ENCODE results near the gene FSTL5.

The FSTL5 gene

DNA sequence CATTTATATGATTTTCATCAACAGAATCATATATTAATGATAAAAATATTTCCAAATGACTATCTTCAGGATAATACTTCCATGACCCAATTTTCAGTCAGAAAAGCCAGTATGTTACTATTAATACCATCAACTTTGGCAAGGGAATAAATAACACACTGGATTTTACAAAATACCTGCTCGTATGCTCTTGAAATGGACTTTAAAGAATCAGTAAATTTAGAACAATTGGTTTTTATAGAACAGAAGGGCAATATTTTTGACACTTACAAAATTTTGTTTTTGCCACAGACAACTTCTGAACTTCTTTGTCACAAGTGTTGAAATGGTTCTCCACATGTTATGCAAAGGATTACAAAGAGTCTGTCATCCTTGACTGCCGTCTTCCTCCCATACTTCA is 700.4 kb downstream of the FSTL5 start:
- H3K9ac ChIP-seq (ENCODE audit: low read depth, low read length) = no peak overlapping the region
- H3K4me1 ChIP-seq (ENCODE audit: insufficient read depth, low read length) = no peaks in the 10 kb centered on the region

DNA sequence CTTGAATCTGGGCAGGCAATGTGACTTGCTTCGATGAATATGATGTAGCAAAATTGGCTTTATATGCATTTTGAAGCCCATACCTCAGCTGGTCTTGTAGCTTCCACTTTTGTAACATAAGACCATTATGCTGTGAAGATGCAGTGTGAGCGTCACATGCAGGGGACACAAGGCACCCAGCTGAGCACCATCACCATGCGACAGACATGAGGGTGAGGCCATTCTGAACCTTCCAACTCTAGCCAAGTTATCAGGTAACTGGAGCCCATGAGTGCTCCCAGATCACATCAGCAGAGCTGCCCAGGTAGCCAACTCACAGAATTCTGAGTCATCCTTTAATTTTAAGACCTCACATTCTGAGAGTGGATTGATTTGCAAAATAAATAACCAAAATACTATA is 705.9 kb downstream of the FSTL5 start:
- H3K27me3 ChIP-seq (ENCODE audit: insufficient read depth, low read length) = no peaks in the 10 kb centered on the region
- H3K36me3 ChIP-seq (ENCODE audit: insufficient read depth, low read depth, low read length) = no peaks in the 10 kb centered on the region
- H3K4me1 ChIP-seq (ENCODE audit: insufficient read depth, low read length) = no peaks in the 10 kb centered on the region
- no peak overlapping the region for H3K27ac ChIP-seq (ENCODE audit: low read length)
- H3K9me3 ChIP-seq (ENCODE audit: insufficient read depth, low read depth, low read length) = no peaks in the 10 kb centered on the region
- no peak overlapping the region for H3K9ac ChIP-seq (ENCODE audit: low read depth, low read length)
- H3K4me3 ChIP-seq (ENCODE audit: low read length) = no peak overlapping the region

More for the DNA sequence above, 700.4 kb downstream of the FSTL5 start:
- Histone ChIP-seq H3K27ac (ENCODE audit: low read length) (no peak overlapping the region), H3K9me3 (ENCODE audit: insufficient read depth, low read depth, low read length) (no peaks in the 10 kb centered on the region), H3K36me3 (ENCODE audit: insufficient read depth, low read depth, low read length) (no peaks in the 10 kb centered on the region), H3K4me3 (ENCODE audit: low read length) (no peak overlapping the region), H3K27me3 (ENCODE audit: insufficient read depth, low read length) (no peaks in the 10 kb centered on the region)

DNA sequence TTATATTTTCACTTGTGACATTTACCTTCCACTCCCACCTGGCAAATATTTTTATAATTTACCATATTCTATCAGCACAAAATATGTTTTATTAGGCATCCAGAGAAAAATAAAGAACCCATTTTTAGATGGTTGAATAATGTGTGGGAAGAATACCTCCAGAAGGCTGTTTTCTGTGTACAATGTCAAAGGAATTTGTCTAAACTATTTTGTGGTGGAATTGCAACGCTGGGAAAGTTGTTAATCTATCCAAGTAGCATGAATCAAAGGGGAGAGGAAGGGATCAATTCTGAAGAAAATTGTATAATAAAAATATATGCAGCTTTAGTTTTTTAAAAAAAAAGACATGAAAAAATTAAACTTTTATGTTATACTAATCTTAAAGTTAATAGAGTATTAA is 706.5 kb downstream of the FSTL5 start:
- Histone ChIP-seq H3K27ac (ENCODE audit: low read length) (no peak overlapping the region), H3K27me3 (ENCODE audit: insufficient read depth, low read length) (no peaks in the 10 kb centered on the region), H3K4me3 (ENCODE audit: low read length) (no peak overlapping the region), H3K36me3 (ENCODE audit: insufficient read depth, low read depth, low read length) (no peaks in the 10 kb centered on the region), H3K9ac (ENCODE audit: low read depth, low read length) (no peak overlapping the region), H3K4me1 (ENCODE audit: insufficient read depth, low read length) (no peaks in the 10 kb centered on the region), H3K9me3 (ENCODE audit: insufficient read depth, low read depth, low read length) (no peaks in the 10 kb centered on the region)

DNA sequence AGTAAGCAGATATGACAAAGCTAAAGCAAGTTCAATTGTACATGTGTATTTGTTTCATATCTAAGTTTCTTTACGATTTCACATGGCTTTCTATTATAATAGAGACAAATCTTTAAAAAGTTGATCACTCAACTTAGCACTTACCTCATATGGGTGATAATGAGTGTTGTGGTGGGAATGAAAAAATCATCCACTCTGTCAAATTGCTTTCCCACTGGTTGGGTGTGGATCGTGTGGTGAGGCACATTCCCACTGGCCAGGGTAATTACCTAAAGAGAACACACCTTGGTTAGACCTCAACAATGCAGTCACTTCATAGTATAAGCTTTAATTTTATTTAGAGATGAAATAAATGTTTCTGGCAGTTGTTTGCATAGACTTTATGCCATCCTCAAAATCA is 708.9 kb downstream of the FSTL5 start:
- H3K4me1 ChIP-seq (ENCODE audit: insufficient read depth, low read length) = no peaks in the 10 kb centered on the region
- no peak overlapping the region for H3K9ac ChIP-seq (ENCODE audit: low read depth, low read length)
- no peaks in the 10 kb centered on the region for H3K27me3 ChIP-seq (ENCODE audit: insufficient read depth, low read length)
- no peaks in the 10 kb centered on the region for H3K9me3 ChIP-seq (ENCODE audit: insufficient read depth, low read depth, low read length)
- H3K4me3 ChIP-seq (ENCODE audit: low read length) = no peak overlapping the region
- no peak overlapping the region for H3K27ac ChIP-seq (ENCODE audit: low read length)
- no peaks in the 10 kb centered on the region for H3K36me3 ChIP-seq (ENCODE audit: insufficient read depth, low read depth, low read length)

DNA sequence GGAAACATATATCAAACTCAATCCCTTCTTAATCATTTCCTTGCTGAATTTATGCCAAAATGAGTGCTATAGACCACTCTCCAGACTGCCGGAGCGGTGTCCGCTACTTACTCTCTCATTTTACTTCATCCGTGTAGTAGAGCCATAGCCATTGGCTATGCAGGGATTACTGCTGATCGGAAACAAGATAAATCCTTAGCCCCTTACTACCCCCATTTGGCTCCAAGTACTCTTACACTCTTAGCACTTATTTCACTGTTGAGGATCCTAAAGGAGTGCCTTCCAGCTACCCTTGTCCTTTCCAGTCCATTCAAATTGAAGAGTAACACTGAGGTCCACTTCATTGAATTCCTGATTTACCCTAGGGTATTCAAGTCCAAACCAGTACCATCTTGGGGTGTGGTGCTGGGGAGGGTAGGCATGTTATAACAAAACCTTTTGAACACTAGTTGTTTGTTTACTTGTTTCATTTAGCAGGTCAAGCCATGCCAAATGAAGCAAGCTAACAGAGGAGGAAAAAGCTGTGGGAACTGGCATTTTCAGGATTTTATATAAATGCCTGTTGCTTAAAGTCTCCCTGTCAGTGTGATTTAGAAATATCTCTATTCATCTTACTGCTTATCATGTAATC is 715.1 kb downstream of the FSTL5 start:
- Histone ChIP-seq H3K4me3 (ENCODE audit: low read length) (no peak overlapping the region), H3K4me1 (ENCODE audit: insufficient read depth, low read length) (peaks cover 8% of the 10 kb centered on the region; the same call in 1 of the 2 replicates), H3K27me3 (ENCODE audit: insufficient read depth, low read length) (no peaks in the 10 kb centered on the region), H3K36me3 (ENCODE audit: insufficient read depth, low read depth, low read length) (no peaks in the 10 kb centered on the region), H3K27ac (ENCODE audit: low read length) (no peak overlapping the region), H3K9ac (ENCODE audit: low read depth, low read length) (no peak overlapping the region), H3K9me3 (ENCODE audit: insufficient read depth, low read depth, low read length) (no peaks in the 10 kb centered on the region)

DNA sequence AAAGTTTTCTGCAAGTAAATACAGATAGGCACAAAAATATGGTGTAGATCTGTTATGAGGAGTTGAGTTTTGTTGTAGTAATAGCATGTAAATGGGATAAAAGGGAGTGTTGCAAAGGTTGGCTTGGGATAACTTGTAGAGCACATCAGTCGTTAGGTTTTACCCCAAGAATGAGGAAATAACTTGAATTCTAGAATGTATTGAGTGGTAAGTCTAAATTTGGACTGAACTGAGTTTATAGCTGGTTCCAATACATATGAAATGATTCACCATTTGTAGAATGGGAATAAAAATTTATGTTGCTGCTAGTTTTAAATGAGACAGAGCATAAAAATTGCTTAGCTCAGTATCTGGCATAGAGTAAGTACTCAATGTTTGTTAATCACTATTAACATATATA is 719.2 kb downstream of the FSTL5 start:
- peaks cover 8% of the 10 kb centered on the region; the same call in 1 of the 2 replicates for H3K4me1 ChIP-seq (ENCODE audit: insufficient read depth, low read length)
- no peaks in the 10 kb centered on the region for H3K27me3 ChIP-seq (ENCODE audit: insufficient read depth, low read length)
- H3K4me3 ChIP-seq (ENCODE audit: low read length) = no peak overlapping the region
- H3K9ac ChIP-seq (ENCODE audit: low read depth, low read length) = no peak overlapping the region
- no peaks in the 10 kb centered on the region for H3K9me3 ChIP-seq (ENCODE audit: insufficient read depth, low read depth, low read length)
- no peaks in the 10 kb centered on the region for H3K36me3 ChIP-seq (ENCODE audit: insufficient read depth, low read depth, low read length)
- no peak overlapping the region for H3K27ac ChIP-seq (ENCODE audit: low read length)

DNA sequence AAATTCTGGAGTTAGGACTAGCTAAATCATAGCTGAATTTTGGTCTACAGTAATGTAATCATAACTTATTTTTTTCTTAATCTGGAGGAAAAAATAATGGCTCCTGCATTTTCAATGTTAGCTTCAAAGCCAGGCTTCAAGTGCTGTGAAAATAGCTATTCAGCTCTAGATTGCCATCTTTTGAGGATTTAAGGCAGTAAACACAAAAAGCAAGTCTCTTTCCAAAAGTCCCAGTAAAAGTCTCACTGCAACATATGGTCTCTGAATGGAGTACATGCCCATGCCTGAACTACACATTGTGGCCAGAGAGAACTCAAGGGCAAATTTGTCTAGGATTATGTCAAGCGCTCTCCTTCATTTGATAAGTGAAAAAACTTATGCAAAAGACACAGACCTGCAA is 720.9 kb downstream of the FSTL5 start:
- no peak overlapping the region for H3K27ac ChIP-seq (ENCODE audit: low read length)
- no peaks in the 10 kb centered on the region for H3K36me3 ChIP-seq (ENCODE audit: insufficient read depth, low read depth, low read length)
- H3K9ac ChIP-seq (ENCODE audit: low read depth, low read length) = no peak overlapping the region
- no peaks in the 10 kb centered on the region for H3K9me3 ChIP-seq (ENCODE audit: insufficient read depth, low read depth, low read length)
- peaks cover 6% of the 10 kb centered on the region; the same call in 1 of the 2 replicates for H3K4me1 ChIP-seq (ENCODE audit: insufficient read depth, low read length)
- no peak overlapping the region for H3K4me3 ChIP-seq (ENCODE audit: low read length)
- H3K27me3 ChIP-seq (ENCODE audit: insufficient read depth, low read length) = no peaks in the 10 kb centered on the region

DNA sequence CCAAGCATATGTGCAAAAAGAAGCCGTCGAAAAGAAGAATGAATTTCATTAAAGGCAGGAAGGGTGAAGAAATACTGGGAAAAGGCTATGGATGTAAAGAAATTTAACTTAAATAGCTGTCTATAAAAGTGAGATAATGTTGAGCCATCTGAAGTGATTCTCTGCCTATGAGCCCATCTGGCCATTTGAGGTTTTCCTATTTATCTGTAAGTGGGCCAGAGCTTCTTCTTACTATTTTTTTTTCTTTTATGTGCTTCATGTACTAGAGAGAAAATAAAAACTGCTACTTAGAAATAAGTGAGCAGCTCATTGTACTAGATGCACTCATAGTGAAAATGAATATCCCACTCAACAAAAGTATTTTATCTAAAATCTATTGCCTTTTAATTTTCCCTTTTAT is 725.7 kb downstream of the FSTL5 start:
- no peak overlapping the region for H3K4me3 ChIP-seq (ENCODE audit: low read length)
- H3K9me3 ChIP-seq (ENCODE audit: insufficient read depth, low read depth, low read length) = no peaks in the 10 kb centered on the region
- H3K27ac ChIP-seq (ENCODE audit: low read length) = no peak overlapping the region
- no peak overlapping the region for H3K9ac ChIP-seq (ENCODE audit: low read depth, low read length)
- H3K27me3 ChIP-seq (ENCODE audit: insufficient read depth, low read length) = no peaks in the 10 kb centered on the region
- no peaks in the 10 kb centered on the region for H3K4me1 ChIP-seq (ENCODE audit: insufficient read depth, low read length)
- no peaks in the 10 kb centered on the region for H3K36me3 ChIP-seq (ENCODE audit: insufficient read depth, low read depth, low read length)

DNA sequence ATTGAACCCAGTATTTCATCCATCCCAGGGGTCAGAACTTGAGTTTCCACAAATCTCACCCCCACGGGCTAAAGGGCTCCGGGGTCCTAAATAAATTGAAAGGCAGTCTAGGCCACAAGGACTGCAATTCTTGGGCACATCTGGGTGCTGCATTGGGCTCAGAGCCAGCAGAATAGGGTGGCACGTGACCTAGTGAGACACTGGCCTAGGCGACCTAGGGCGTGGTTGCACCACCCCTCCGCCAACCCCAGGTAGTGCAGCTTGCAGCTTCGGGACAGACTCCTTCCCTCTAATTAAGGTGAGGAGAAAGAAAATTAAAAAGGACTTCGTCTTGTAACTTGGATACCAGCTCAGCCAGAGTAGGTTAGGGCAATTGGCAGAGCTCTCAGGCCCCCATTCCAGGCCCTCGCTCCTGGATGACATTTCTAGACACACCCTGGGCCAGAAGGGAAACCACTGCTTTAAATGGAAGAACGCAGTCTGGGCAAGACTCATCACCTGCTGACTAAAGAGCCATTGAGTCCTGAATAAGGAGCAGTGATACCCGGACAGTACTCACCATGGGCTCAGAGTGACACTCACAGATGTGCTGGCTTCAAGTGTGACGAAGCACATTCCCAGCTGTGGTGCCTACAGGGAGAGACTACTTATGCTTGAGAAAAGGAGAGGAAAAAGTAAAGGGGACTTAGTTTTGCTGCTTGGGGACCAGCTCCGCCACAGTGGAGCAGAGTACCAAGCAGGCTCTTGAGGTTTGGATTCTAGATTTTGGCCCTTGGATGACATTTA is 735.4 kb downstream of the FSTL5 start:
- H3K4me1 ChIP-seq (ENCODE audit: insufficient read depth, low read length) = no peaks in the 10 kb centered on the region; the same call in 1 of the 2 replicates
- no peaks in the 10 kb centered on the region for H3K9me3 ChIP-seq (ENCODE audit: insufficient read depth, low read depth, low read length)
- no peak overlapping the region for H3K4me3 ChIP-seq (ENCODE audit: low read length)
- H3K36me3 ChIP-seq (ENCODE audit: insufficient read depth, low read depth, low read length) = no peaks in the 10 kb centered on the region
- H3K27ac ChIP-seq (ENCODE audit: low read length) = no peak overlapping the region
- no peak overlapping the region for H3K9ac ChIP-seq (ENCODE audit: low read depth, low read length)
- H3K27me3 ChIP-seq (ENCODE audit: insufficient read depth, low read length) = no peaks in the 10 kb centered on the region

DNA sequence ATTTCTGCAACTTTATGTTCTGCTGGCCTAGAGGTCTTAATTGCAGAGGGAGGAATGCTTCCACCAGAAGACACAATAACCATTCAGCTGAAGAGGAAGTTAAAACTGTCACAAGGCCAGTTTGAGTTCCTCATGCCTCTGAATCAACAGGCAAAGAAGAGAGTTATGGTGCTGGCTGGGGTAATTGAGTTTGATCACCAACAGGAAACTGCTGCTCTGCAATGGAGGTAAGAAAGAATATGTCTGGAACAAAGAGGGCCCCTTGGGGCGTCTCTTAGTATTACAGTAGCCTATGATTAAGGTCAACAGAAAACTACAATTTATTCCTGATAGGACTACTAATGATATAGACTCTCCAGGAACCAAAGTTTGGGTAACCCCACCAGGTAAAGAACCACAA is 744.0 kb downstream of the FSTL5 start:
- H3K27me3 ChIP-seq (ENCODE audit: insufficient read depth, low read length) = no peaks in the 10 kb centered on the region
- no peak overlapping the region for H3K4me3 ChIP-seq (ENCODE audit: low read length)
- no peaks in the 10 kb centered on the region for H3K9me3 ChIP-seq (ENCODE audit: insufficient read depth, low read depth, low read length)
- H3K36me3 ChIP-seq (ENCODE audit: insufficient read depth, low read depth, low read length) = no peaks in the 10 kb centered on the region
- no peak overlapping the region for H3K27ac ChIP-seq (ENCODE audit: low read length)
- H3K9ac ChIP-seq (ENCODE audit: low read depth, low read length) = no peak overlapping the region
- H3K4me1 ChIP-seq (ENCODE audit: insufficient read depth, low read length) = no peaks in the 10 kb centered on the region; the same call in 1 of the 2 replicates

DNA sequence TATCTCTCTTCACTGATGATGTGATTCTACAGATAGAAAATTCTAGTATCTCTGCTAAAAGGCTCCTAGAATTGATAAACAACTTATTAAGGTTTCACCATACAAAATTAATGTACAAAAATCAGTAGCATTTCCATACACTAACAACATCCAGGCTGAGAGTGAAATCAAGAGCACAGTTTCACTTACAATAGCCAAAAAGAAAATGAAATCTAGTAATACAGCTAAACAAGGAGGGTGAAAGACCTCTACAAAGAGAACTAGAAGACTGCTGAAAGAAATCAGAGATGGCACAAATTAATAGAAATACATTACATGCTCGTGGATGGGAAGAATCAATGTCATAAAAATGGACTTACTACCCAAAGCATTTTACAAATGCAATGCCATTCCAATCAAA is 751.9 kb downstream of the FSTL5 start:
- Histone ChIP-seq H3K27ac (ENCODE audit: low read length) (no peak overlapping the region), H3K9me3 (ENCODE audit: insufficient read depth, low read depth, low read length) (no peaks in the 10 kb centered on the region; the same call in 1 of the 2 replicates), H3K36me3 (ENCODE audit: insufficient read depth, low read depth, low read length) (no peaks in the 10 kb centered on the region), H3K9ac (ENCODE audit: low read depth, low read length) (no peak overlapping the region), H3K4me1 (ENCODE audit: insufficient read depth, low read length) (no peaks in the 10 kb centered on the region), H3K4me3 (ENCODE audit: low read length) (no peak overlapping the region), H3K27me3 (ENCODE audit: insufficient read depth, low read length) (no peaks in the 10 kb centered on the region)
